Measurements from ENCODE around the gene ZMAT5.
"Not testable (repeated sequence)": the region's sequence is repeated elsewhere in the genome, so short reads cannot be mapped to it uniquely, and the experiment has no call there.

DNA sequence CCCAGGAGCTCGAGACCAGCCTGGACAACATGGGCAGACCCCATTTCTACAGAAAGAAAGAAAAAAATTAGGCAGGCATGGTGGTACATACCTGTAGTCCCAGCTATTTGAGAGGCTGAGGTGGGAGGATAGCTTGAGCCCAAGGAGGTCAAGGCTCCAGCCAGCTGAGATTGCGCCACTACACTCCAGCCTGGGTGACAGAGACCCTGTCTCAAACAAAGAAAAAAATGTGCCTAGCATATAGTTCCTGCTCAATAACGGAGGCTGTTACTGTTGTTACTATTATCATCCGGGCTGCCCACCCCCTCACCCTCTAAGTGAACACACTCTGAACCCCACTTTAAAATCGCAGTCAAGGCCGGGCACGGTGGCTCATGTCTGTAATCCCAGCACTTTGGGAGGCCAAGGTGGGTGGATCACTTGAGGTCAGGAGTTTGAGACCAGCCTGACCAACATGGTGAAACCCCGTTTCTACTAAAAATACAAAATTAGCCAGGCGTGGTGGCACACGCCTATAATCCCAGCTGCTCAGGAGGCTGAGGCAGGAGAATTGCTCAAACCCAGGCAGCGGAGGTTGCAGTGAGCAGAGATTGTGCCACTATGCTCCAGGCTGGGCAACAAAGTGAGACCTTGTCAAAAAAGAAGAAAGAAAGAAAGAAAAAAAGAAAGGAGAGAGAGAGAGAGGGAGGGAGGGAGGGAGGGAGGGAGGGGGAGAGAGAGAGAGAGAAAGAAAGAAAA is 12.0 kb downstream of the ZMAT5 start:
- not testable (repeated sequence) for TF ChIP-seq HOXC10 (CRISPR knock-in tag; IDR thresholded peaks at IDR 0.05); ZNF23 (tag by site-specific recombination; IDR thresholded peaks at IDR 0.05; ENCODE audit: borderline replicate concordance); REPIN1 (tag by site-specific recombination; IDR thresholded peaks at IDR 0.05; ENCODE audit: low read depth)

Data from HEK293 (cell line).